Muscle layer of duodenum (tissue), 2 donors: ENCODE results near the gene ADAMTS18.

ENCODE experiments used
- H3K27ac ChIP-seq: one replicate; pipeline ENCODE4 v1.7.0; 2013; ENCODE audit warnings: mild to moderate bottlenecking, low read length
- H3K27me3 ChIP-seq: one replicate; pipeline ENCODE4 v1.7.0; 2013; ENCODE audit warnings: low read depth, mild to moderate bottlenecking, control low read depth, low read length
- H3K36me3 ChIP-seq, 2 donors: one replicate each; pipeline ENCODE4 v1.7.0; 2013; ENCODE audit warnings: low read length in 2 of 2, control low read depth in 1 of 2, mild to moderate bottlenecking in 1 of 2; ENCODE audit not compliant: insufficient read depth in 2 of 2, control insufficient read depth in 1 of 2
- H3K4me1 ChIP-seq, 2 donors: one replicate each; pipeline ENCODE4 v1.7.0; 2013; ENCODE audit warnings: low read length in 2 of 2, mild to moderate bottlenecking in 2 of 2, control low read depth in 1 of 2, moderate library complexity in 1 of 2; ENCODE audit not compliant: insufficient read depth in 2 of 2, control insufficient read depth in 1 of 2
- H3K4me3 ChIP-seq, 2 donors: one replicate each; pipeline ENCODE4 v1.7.0; 2013; ENCODE audit warnings: low read length in 2 of 2, low read depth in 1 of 2, mild to moderate bottlenecking in 1 of 2
- H3K9me3 ChIP-seq, 2 donors: one replicate each; pipeline ENCODE4 v1.7.0; 2013; ENCODE audit warnings: low read length in 2 of 2, control low read depth in 1 of 2, mild to moderate bottlenecking in 1 of 2; ENCODE audit not compliant: control insufficient read depth in 1 of 2
- donor health status: healthy.

Gene ADAMTS18

DNA sequence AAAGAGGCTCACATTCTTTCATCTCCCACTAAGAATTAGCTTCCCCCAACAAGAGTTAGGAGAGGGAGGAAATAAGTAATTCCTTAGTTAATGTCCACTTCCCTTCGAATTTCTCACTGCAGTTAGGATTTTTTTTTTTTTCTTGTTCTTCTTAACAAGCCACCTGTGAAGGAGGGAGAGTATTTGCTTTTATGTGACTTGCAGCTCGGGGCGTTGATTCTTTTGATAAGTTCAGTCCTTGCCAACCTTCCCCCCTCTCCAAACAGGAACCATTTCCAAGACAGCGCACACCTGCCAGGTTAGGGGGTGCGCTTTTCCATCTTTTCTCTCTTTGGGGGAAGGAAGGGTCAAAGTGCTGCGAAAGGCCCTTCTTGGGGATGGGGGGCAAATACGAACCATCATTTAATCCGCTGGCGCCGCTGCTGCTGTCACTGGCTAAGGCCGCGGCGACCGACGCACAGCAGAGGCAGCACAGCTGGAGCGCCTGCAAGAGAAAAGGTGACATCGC is 758 bp downstream of the ADAMTS18 start:
- peaks cover 10% of the 10 kb centered on the region for H3K27me3 ChIP-seq
- peaks cover 0 to 11% of the 10 kb centered on the region in 2 donors for H3K4me1 ChIP-seq
- H3K36me3 ChIP-seq: no peaks in the 10 kb centered on the region
- no peak overlapping the region for H3K4me3 ChIP-seq
- H3K27ac ChIP-seq: no peak overlapping the region
- H3K9me3 ChIP-seq: no peaks in the 10 kb centered on the region

DNA sequence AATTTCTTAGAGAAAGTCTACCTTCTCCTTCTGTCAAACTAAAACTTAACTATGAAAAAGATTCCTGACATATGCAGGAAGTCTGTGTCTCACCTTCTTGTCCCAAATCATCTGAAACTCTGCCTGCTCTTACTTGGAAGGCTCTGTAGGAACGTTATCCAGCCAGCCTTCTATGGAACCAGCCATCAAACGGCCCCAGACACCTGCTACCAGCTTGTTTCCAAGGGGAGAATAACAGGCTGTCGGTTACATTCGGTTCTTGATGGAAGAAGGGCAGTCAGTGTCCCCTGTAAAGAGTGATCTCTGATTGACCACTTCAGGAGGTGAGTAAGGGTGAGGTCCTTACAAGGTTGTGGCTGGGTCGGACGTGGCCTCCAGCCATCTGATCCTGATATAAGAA is 1.7 kb downstream of the ADAMTS18 start:
- Histone ChIP-seq H3K9me3 (peaks cover 0 to 4% of the 10 kb centered on the region in 2 donors), H3K36me3 (no peaks in the 10 kb centered on the region), H3K27ac (no peak overlapping the region), H3K4me1 (peaks cover 0 to 11% of the 10 kb centered on the region in 2 donors), H3K4me3 (no peak overlapping the region), H3K27me3 (peaks cover 10% of the 10 kb centered on the region)

DNA sequence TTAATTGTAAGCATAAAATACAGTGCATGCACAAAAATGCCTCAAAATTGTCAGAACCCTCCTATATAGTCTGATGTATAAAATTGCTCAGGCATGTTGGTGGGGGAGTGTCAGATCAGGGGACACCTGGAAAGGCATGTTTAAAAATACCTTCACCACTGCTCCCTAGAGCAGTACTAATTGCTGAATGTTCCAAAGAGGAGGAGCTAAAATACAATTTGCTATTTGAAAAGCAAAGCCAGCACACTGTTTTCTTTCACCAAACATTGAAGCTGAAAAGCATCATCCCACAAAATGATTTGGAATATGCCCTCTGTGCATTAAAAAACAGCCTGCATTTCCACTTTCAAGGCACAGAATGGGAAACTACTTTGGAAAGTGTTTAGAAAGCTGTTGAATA is 2.6 kb downstream of the ADAMTS18 start:
- Histone ChIP-seq H3K27me3 (peaks cover 10% of the 10 kb centered on the region), H3K9me3 (peaks cover 0 to 4% of the 10 kb centered on the region in 2 donors), H3K4me3 (no peak overlapping the region), H3K36me3 (no peaks in the 10 kb centered on the region), H3K4me1 (peaks cover 0 to 11% of the 10 kb centered on the region in 2 donors), H3K27ac (no peak overlapping the region)

DNA sequence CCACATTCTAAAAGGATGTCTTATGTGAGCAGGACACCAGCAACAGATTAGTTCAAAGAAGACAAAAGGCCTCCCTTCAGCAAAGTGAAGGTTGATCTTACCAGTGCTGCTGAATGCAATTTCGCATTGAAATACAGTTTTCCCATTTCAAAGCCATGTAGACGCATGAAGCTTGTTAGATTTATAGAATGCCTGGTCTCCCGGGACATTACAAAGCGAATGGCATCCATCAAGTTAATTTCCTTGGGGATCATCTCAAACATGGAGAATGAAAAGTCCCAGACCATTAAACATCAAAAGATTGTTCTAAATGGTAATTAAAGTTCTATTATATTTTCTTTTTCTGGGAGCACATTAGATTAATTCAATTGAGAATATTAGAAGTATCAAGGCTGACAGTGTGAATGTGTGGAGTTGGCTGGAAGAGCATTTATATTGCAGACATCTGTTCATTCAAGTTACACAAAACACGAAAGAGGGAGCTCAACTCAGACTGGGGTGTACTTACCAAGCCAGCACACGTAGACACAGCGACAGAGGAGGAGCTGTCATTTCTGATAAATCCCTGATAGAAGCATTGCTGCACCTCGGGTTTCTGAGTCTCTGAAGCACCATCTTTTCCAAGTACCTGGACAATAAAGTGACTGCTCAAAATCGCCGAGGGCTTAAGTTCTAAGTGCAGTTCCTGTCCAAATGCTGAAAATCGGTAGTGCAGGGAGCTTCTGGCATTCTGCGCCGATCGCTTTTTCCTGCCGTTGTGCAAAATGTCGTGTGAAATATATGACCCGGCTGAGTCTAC is 3.8 kb downstream of the ADAMTS18 start:
- no peak overlapping the region for H3K27ac ChIP-seq
- H3K4me1 ChIP-seq: peaks cover 0 to 11% of the 10 kb centered on the region in 2 donors
- H3K9me3 ChIP-seq: peaks cover 0 to 4% of the 10 kb centered on the region in 2 donors
- H3K4me3 ChIP-seq: no peak overlapping the region
- H3K27me3 ChIP-seq: peaks cover 10% of the 10 kb centered on the region
- no peaks in the 10 kb centered on the region for H3K36me3 ChIP-seq

DNA sequence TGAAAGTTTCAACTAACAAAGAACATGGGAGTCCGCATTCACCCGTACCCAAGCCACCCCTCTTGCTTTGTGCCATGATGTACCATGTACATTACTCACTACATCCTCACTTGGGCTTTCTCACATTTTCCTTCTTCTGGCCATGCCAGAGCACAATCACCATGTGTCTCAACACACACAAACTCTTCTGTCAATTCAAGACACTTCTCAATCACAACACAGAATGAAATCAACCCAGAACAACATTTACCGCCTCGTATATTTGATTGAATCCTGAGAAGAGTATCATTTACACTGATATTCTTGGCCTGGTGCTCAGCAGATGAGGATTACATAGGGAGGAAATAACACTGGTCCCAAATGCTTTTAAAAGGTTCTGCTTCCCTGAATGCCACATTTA is 4.5 kb downstream of the ADAMTS18 start:
- H3K36me3 ChIP-seq: no peaks in the 10 kb centered on the region
- peaks cover 0 to 4% of the 10 kb centered on the region in 2 donors for H3K9me3 ChIP-seq
- H3K4me1 ChIP-seq: peaks cover 0 to 11% of the 10 kb centered on the region in 2 donors
- peaks cover 10% of the 10 kb centered on the region for H3K27me3 ChIP-seq
- no peak overlapping the region for H3K27ac ChIP-seq
- no peak overlapping the region for H3K4me3 ChIP-seq

DNA sequence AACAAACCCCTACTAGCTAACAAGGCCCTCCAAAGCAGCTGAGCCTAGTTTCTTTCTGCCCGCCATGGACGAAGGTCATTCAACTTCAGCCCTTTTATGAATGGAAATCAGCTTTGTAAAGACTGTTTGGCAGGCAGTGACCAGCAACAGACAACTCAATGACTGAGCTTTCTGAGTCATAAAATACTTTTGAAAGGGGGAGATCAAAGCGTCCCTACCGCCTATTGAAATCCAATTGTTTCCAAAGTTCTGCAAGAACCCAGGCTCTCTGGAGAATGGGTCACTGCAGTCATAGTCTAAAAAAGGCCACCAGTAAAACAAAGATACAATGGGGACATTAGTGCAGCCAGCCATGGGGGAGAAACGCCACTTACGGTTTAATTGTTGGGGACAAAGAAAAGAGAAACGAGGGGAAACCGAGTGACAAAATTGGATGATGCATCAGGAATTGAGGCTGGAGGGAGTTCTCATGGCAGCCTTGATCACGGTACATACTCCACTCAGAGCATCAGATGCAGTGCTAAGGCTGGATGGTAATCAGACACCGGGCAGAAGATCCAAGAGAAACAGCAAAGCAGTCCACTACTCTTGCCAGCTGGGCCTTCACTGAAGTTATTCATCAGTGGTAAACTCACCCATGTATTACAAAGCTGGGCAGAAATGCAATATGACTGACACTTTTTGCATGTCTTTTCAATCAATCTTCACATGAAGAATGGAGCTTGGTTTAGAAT is 9.8 kb downstream of the ADAMTS18 start:
- Histone ChIP-seq H3K36me3 (no peaks in the 10 kb centered on the region), H3K27me3 (no peaks in the 10 kb centered on the region), H3K9me3 (peaks cover 0 to 4% of the 10 kb centered on the region in 2 donors), H3K4me1 (no peaks in the 10 kb centered on the region), H3K27ac (no peak overlapping the region), H3K4me3 (no peak overlapping the region)

DNA sequence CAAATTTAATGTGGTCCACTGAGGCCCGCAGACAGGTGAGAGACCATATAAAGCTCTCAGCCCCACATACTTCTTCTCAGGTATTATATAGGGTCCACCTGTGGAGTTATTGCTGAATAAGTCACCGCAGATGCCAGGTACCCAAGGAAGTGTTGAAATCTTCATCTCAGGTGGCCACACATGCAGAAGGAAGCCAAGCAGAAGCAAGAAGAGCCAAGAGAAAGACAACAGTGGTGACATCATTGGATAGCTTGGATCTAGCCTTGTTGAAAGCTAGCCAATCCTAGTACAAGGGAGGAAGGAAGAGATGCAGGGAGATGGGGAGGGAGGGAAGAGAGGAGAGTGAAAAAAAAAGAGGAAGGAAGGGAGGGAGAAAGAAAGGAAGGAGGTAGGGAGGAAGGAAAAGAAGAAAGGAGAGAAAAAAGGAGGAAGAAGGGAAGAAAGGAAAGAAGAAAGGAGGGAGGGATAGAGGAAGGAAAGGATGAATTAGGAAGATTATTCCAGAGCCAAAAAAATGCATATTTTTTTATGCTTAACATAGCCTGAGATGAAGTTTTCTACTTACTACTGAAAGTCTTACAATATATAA is 12.5 kb downstream of the ADAMTS18 start:
- Histone ChIP-seq H3K27ac (no peak overlapping the region), H3K9me3 (no peaks in the 10 kb centered on the region), H3K4me3 (no peak overlapping the region), H3K4me1 (no peaks in the 10 kb centered on the region), H3K36me3 (no peaks in the 10 kb centered on the region), H3K27me3 (no peaks in the 10 kb centered on the region)

DNA sequence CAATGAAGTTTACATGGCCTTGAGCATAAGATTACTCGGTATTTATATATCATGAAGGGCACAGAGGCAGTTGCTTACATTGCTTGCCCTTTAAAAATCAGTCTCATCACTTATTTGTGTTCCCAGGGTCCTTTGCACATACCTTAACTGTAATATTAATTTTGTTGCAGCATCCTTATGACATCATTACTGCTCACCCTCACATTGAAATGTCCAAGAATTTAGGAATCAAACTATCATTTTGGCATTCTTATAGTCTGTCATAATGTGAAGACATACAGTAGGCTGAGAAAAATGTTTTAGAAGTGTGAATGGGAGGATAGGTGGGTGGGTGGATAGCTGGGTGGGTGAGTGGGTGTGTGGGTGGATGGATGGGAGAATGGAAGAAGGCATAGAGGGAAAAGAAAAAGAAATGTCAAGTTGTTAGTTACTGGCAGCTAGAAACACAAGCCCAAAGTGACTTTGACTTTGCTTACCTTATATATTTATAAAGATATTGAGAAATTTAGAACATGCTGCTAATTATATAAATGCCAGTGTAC is 17.8 kb downstream of the ADAMTS18 start:
- H3K36me3 ChIP-seq: no peaks in the 10 kb centered on the region
- no peaks in the 10 kb centered on the region for H3K4me1 ChIP-seq
- H3K27me3 ChIP-seq: no peaks in the 10 kb centered on the region
- H3K4me3 ChIP-seq: no peak overlapping the region
- H3K27ac ChIP-seq: no peak overlapping the region
- no peaks in the 10 kb centered on the region for H3K9me3 ChIP-seq

DNA sequence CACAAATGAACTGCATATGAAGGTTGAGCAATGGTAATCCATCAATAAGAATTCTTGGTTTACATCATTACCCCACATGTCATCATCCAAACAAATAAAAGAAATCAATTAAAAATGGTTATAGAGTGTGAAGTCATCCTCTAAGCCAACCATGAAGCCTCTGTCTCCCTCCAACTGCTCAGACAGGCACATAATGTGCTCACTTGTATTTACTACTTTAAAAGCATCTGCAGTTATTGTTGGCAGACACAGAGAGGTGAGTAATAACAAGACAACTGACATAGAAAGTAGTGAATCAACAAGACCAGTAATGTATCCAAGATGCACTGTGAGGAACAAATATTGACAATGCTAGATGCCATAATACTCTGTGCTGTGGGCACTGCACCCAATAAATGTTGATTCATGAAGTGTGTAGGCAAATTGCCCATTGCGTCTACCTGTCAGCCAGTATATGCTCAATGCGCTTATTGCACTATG is 20.0 kb downstream of the ADAMTS18 start:
- H3K27me3 ChIP-seq: no peaks in the 10 kb centered on the region
- H3K4me1 ChIP-seq: no peaks in the 10 kb centered on the region
- H3K27ac ChIP-seq: no peak overlapping the region
- no peak overlapping the region for H3K4me3 ChIP-seq
- H3K9me3 ChIP-seq: no peaks in the 10 kb centered on the region
- H3K36me3 ChIP-seq: no peaks in the 10 kb centered on the region

DNA sequence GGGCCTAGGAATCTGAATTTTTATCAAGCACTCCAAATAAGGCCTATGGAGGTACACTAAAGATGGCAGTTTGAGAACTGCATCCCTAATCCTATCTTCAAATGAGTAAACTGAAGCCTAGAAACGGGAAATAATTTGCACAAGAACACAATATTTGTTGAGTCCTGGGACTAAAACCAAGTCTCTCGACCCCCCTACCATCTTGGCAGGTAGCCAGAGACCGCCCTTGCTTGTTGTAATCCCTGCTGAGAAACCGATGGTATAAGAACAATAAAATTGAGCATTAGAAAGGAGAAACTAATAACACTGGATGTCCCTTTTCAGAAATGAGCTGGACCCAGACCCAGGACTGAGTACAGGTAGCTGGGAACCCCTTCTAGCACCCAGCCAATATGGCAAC is 24.4 kb downstream of the ADAMTS18 start:
- Histone ChIP-seq H3K36me3 (no peaks in the 10 kb centered on the region), H3K27ac (no peak overlapping the region), H3K9me3 (no peaks in the 10 kb centered on the region), H3K27me3 (no peaks in the 10 kb centered on the region), H3K4me3 (no peak overlapping the region), H3K4me1 (no peaks in the 10 kb centered on the region)

DNA sequence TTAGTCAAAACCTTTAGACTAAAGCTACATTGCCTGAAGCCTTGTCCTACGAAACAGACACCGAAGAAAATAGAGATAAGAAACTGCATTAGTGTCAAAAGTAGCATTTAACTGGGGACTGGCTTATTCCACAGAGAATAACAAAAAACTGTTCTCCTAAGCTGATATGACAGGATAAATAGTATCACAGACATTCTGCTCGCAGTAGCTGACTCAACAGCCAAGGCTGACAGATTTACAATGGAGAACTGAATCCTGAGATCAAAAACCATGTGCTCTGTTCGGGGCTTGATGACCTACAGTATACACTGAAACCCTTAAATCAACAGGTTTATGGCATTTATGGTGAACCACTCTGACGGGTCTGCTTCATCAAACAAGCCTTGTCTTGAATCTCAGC is 25.5 kb downstream of the ADAMTS18 start:
- Histone ChIP-seq H3K4me3 (no peak overlapping the region), H3K4me1 (no peaks in the 10 kb centered on the region), H3K27ac (no peak overlapping the region), H3K27me3 (no peaks in the 10 kb centered on the region), H3K36me3 (no peaks in the 10 kb centered on the region), H3K9me3 (no peaks in the 10 kb centered on the region)
